Trophoblast cell (in vitro differentiated cells and primary cell): ENCODE measurements around the gene IL20.

Experiments
- DNase-seq, 2 donors: peaks; one replicate each; pipeline ENCODE4 v3.0.0-alpha.2; 2016
- H2AFZ ChIP-seq: 2 replicates; pipeline ENCODE4 v1.6.1; 2013; ENCODE audit warnings: low read length, moderate library complexity, mild to moderate bottlenecking; ENCODE audit not compliant: insufficient read depth, poor library complexity
- H2AK5ac ChIP-seq: 2 replicates; pipeline ENCODE4 v1.6.1; 2013; ENCODE audit warnings: mild to moderate bottlenecking, low read length
- H2BK120ac ChIP-seq: 2 replicates; pipeline ENCODE4 v1.6.1; 2013; ENCODE audit warnings: low read length, mild to moderate bottlenecking, moderate library complexity; ENCODE audit not compliant: insufficient read depth, poor library complexity
- H2BK12ac ChIP-seq: 2 replicates; pipeline ENCODE4 v1.6.1; 2013; ENCODE audit warnings: mild to moderate bottlenecking, low read length, moderate library complexity
- H2BK5ac ChIP-seq: 2 replicates; pipeline ENCODE4 v1.6.1; 2013; ENCODE audit warnings: low read length, low read depth, moderate library complexity, mild to moderate bottlenecking; ENCODE audit not compliant: poor library complexity
- H3K14ac ChIP-seq: 2 replicates; pipeline ENCODE4 v1.6.1; 2013; ENCODE audit warnings: mild to moderate bottlenecking, low read length
- H3K18ac ChIP-seq: 2 replicates; pipeline ENCODE4 v1.6.1; 2013; ENCODE audit warnings: mild to moderate bottlenecking, low read length
- H3K23ac ChIP-seq: 2 replicates; pipeline ENCODE4 v1.6.1; 2013; ENCODE audit warnings: low read length
- H3K27ac ChIP-seq: 2 replicates; pipeline ENCODE4 v1.5.1; 2013; ENCODE audit warnings: low read depth, mild to moderate bottlenecking, inconsistent platforms, low read length, moderate library complexity
- H3K27me3 ChIP-seq: 2 replicates; pipeline ENCODE4 v1.6.1; 2013; ENCODE audit warnings: inconsistent platforms, mild to moderate bottlenecking, low read length, moderate library complexity; ENCODE audit not compliant: insufficient read depth
- H3K36me3 ChIP-seq, 2 experiments: 1 replicate in 1 of 2; 2 replicates in 1 of 2; pipeline ENCODE4 v1.6.1; 2013; ENCODE audit warnings: low read length in 2 of 2, mild to moderate bottlenecking in 2 of 2, moderate library complexity in 1 of 2; ENCODE audit not compliant: insufficient read depth in 2 of 2, control insufficient read depth in 1 of 2
- H3K4ac ChIP-seq: 2 replicates; pipeline ENCODE4 v1.6.1; 2013; ENCODE audit warnings: low read depth, mild to moderate bottlenecking, low read length, moderate library complexity
- H3K4me1 ChIP-seq, 2 experiments: 1 replicate in 1 of 2; 2 replicates in 1 of 2; pipeline ENCODE4 v1.6.1; 2013; ENCODE audit warnings: low read length in 2 of 2, mild to moderate bottlenecking in 2 of 2, moderate library complexity in 1 of 2; ENCODE audit not compliant: insufficient read depth in 2 of 2, control insufficient read depth in 1 of 2
- H3K4me2 ChIP-seq: 2 replicates; pipeline ENCODE4 v1.6.1; 2013; ENCODE audit warnings: inconsistent platforms, mild to moderate bottlenecking, low read length, moderate library complexity
- H3K4me3 ChIP-seq: 2 replicates; pipeline ENCODE4 v1.5.1; 2013; ENCODE audit warnings: mild to moderate bottlenecking, low read depth, low read length, inconsistent platforms
- H3K79me1 ChIP-seq: one replicate; pipeline ENCODE4 v1.6.1; 2013; ENCODE audit warnings: low read length
- H3K79me2 ChIP-seq: 2 replicates; pipeline ENCODE4 v1.6.1; 2013; ENCODE audit warnings: low read length, mild to moderate bottlenecking; ENCODE audit not compliant: control insufficient read depth, insufficient read depth, poor library complexity
- H3K9ac ChIP-seq: 2 replicates; pipeline ENCODE4 v1.6.1; 2013; ENCODE audit warnings: mild to moderate bottlenecking, low read length
- H3K9me3 ChIP-seq: 2 replicates; pipeline ENCODE4 v1.6.1; 2013; ENCODE audit warnings: low read depth, mild to moderate bottlenecking, control low read depth, inconsistent platforms, low read length; ENCODE audit not compliant: insufficient read depth
- H4K12ac ChIP-seq: 2 replicates; pipeline ENCODE4 v1.6.1; 2013; ENCODE audit warnings: low read depth, mild to moderate bottlenecking, low read length, moderate library complexity
- H4K8ac ChIP-seq: 2 replicates; pipeline ENCODE4 v1.6.1; 2013; ENCODE audit warnings: low read depth, mild to moderate bottlenecking, low read length, moderate library complexity
- H4K91ac ChIP-seq: one replicate; pipeline ENCODE4 v1.6.1; 2013; ENCODE audit warnings: low read depth, mild to moderate bottlenecking, low read length, moderate library complexity
- WGBS: extraction: QIAGEN DNeasy Blood & Tissue Kit; methylation state at CpG from one replicate; pipeline ENCODE4 v1.1.7; 2013; ENCODE audit warnings: missing lambda C conversion rate; ENCODE audit not compliant: insufficient read length, insufficient coverage; ENCODE audit errors: extremely low coverage; 5-methylcytosine and 5-hydroxymethylcytosine counted together

The IL20 gene

GRCh38 chr1:206835186-206835585 lies 30.2 kb upstream of the IL20 start:
- Histone ChIP-seq H2BK5ac (no peak overlapping the region), H3K4ac (no peak overlapping the region), H4K8ac (no peak overlapping the region), H2BK12ac (no peak overlapping the region), H3K79me1 (no peaks in the 10 kb centered on the region), H2AFZ (no peak overlapping the region), H3K9ac (no peak overlapping the region), H3K14ac (no peak overlapping the region), H2AK5ac (no peak overlapping the region), H3K4me1 (peaks cover 5 to 11% of the 10 kb centered on the region in 2 experiments), H2BK120ac (no peak overlapping the region), H3K23ac (peak overlapping the region; percentile 78), H3K18ac (no peak overlapping the region), H3K27ac (no peak overlapping the region), H3K9me3 (no peaks in the 10 kb centered on the region), H3K4me3 (no peak overlapping the region), H4K12ac (no peak overlapping the region), H4K91ac (no peak overlapping the region), H3K27me3 (no peaks in the 10 kb centered on the region), H3K79me2 (no peaks in the 10 kb centered on the region), H3K36me3 (no peaks in the 10 kb centered on the region), H3K4me2 (no peak overlapping the region)
- no peak for DNase-seq
- WGBS: no CpG with 5 or more reads among the region's 3 CpGs

- H3K4me1 ChIP-seq: peaks cover 5 to 11% of the 10 kb centered on the region in 2 experiments
- no peaks in the 10 kb centered on the region for H3K36me3 ChIP-seq
- no peak overlapping the region for H2AK5ac ChIP-seq
- no peaks in the 10 kb centered on the region for H3K79me1 ChIP-seq
- no peak overlapping the region for H3K14ac ChIP-seq
- H3K18ac ChIP-seq: no peak overlapping the region
- H3K27ac ChIP-seq: no peak overlapping the region
- H2BK12ac ChIP-seq: no peak overlapping the region
- no peak overlapping the region for H3K9ac ChIP-seq
- H3K79me2 ChIP-seq: no peaks in the 10 kb centered on the region
- H4K8ac ChIP-seq: no peak overlapping the region
- no peaks in the 10 kb centered on the region for H3K9me3 ChIP-seq
- H2BK5ac ChIP-seq: no peak overlapping the region
- H4K12ac ChIP-seq: no peak overlapping the region
- H3K23ac ChIP-seq: no peak overlapping the region
- WGBS: no CpG with 5 or more reads among the region's 2 CpGs
- H3K4me3 ChIP-seq: no peak overlapping the region
- no peaks in the 10 kb centered on the region for H3K27me3 ChIP-seq
- H2AFZ ChIP-seq: no peak overlapping the region
- no peak for DNase-seq
- no peak overlapping the region for H4K91ac ChIP-seq
- H2BK120ac ChIP-seq: no peak overlapping the region
- no peak overlapping the region for H3K4me2 ChIP-seq
- H3K4ac ChIP-seq: no peak overlapping the region
Observed at GRCh38 chr1:206836111-206836510, 29.3 kb upstream of the IL20 start.

GRCh38 chr1:206839006-206839560 lies 26.3 kb upstream of the IL20 start:
- H3K14ac ChIP-seq: no peak overlapping the region
- no peak overlapping the region for H2AFZ ChIP-seq
- H2AK5ac ChIP-seq: no peak overlapping the region
- H2BK12ac ChIP-seq: no peak overlapping the region
- no peak overlapping the region for H3K4ac ChIP-seq
- no peaks in the 10 kb centered on the region for H3K36me3 ChIP-seq
- H3K27me3 ChIP-seq: no peaks in the 10 kb centered on the region
- peaks cover 5 to 11% of the 10 kb centered on the region in 2 experiments for H3K4me1 ChIP-seq
- no peak overlapping the region for H3K4me3 ChIP-seq
- no peak overlapping the region for H4K91ac ChIP-seq
- DNase-seq: peak in 1 of 2 donors; percentile 54
- no peaks in the 10 kb centered on the region for H3K9me3 ChIP-seq
- H2BK5ac ChIP-seq: no peak overlapping the region
- no peak overlapping the region for H3K4me2 ChIP-seq
- H4K8ac ChIP-seq: no peak overlapping the region
- H3K79me2 ChIP-seq: no peaks in the 10 kb centered on the region
- no peak overlapping the region for H3K23ac ChIP-seq
- H2BK120ac ChIP-seq: no peak overlapping the region
- no CpG with 5 or more reads among the region's 4 CpGs for WGBS
- H3K18ac ChIP-seq: no peak overlapping the region
- H3K79me1 ChIP-seq: no peaks in the 10 kb centered on the region
- H3K27ac ChIP-seq: no peak overlapping the region
- no peak overlapping the region for H3K9ac ChIP-seq
- no peak overlapping the region for H4K12ac ChIP-seq

- H3K4me3 ChIP-seq: no peak overlapping the region
- no peak overlapping the region for H4K12ac ChIP-seq
- DNase-seq: peak; percentile 61 to 79
- no CpG with 5 or more reads among the region's 7 CpGs for WGBS
- no peak overlapping the region for H2AK5ac ChIP-seq
- H3K9me3 ChIP-seq: no peaks in the 10 kb centered on the region
- H3K18ac ChIP-seq: no peak overlapping the region
- H3K27me3 ChIP-seq: no peaks in the 10 kb centered on the region
- no peak overlapping the region for H3K23ac ChIP-seq
- no peaks in the 10 kb centered on the region for H3K79me1 ChIP-seq
- H3K4me2 ChIP-seq: no peak overlapping the region
- no peak overlapping the region for H4K8ac ChIP-seq
- H3K9ac ChIP-seq: no peak overlapping the region
- no peak overlapping the region for H2BK5ac ChIP-seq
- H2AFZ ChIP-seq: no peak overlapping the region
- H3K4me1 ChIP-seq: peaks cover 5 to 11% of the 10 kb centered on the region in 2 experiments
- no peak overlapping the region for H3K27ac ChIP-seq
- no peak overlapping the region for H3K4ac ChIP-seq
- no peak overlapping the region for H3K14ac ChIP-seq
- no peak overlapping the region for H4K91ac ChIP-seq
- H2BK120ac ChIP-seq: no peak overlapping the region
- H3K79me2 ChIP-seq: no peaks in the 10 kb centered on the region
- H3K36me3 ChIP-seq: no peaks in the 10 kb centered on the region
- no peak overlapping the region for H2BK12ac ChIP-seq
Observed at GRCh38 chr1:206839857-206840256, 25.6 kb upstream of the IL20 start.
